Mesothelial cell of epicardium (in vitro differentiated cells): ENCODE data around the gene MTHFD2L. TPM values are rescaled to one million over a fixed set of nuclear protein-coding genes. Genes with fewer than 3 reads are reported as not detected.

Experiments used
- DNase-seq, 2 experiments: peaks; one replicate each; pipeline ENCODE4 v3.0.0; 2021; ENCODE audit warnings: low spot score in 2 of 2; ENCODE audit not compliant: unreplicated experiment in 2 of 2
- H3K27ac Mint-ChIP-seq: 2 replicates; pipeline ENCODE4 v1.8.0; 2021; ENCODE audit warnings: mixed read lengths
- H3K27me3 Mint-ChIP-seq: 2 replicates; pipeline ENCODE4 v1.8.0; 2021; ENCODE audit warnings: low read depth, mixed read lengths
- H3K36me3 Mint-ChIP-seq: 2 replicates; pipeline ENCODE4 v1.8.0; 2021; ENCODE audit warnings: mixed read lengths
- H3K4me1 Mint-ChIP-seq: 2 replicates; pipeline ENCODE4 v1.8.0; 2021; ENCODE audit warnings: mixed read lengths
- H3K4me3 Mint-ChIP-seq: 2 replicates; pipeline ENCODE4 v1.8.0; 2021; ENCODE audit warnings: mild to moderate bottlenecking, moderate library complexity, mixed read lengths
- H3K9me3 Mint-ChIP-seq: 2 replicates; pipeline ENCODE4 v1.8.0; 2021; ENCODE audit warnings: mixed read lengths
- CTCF ChIP-seq: fragments of 200-600 bp; sonication (generic); IDR thresholded peaks from one replicate; pipeline ENCODE4 v1.5.0; 2021; ENCODE audit warnings: antibody characterized with exemption; ENCODE audit not compliant: unreplicated experiment
- total RNA-seq: library from RNA; stranded (reverse); gene quantifications from 3 replicates; pipeline ENCODE4 v1.2.1, GENCODE V29; 2021

The MTHFD2L gene
- total RNA-seq, 1 donor from 2014 or later = 19.2 TPM

- no peak overlapping the region for H3K4me3 Mint-ChIP-seq
- no peaks in the 10 kb centered on the region for H3K9me3 Mint-ChIP-seq
- no peak overlapping the region for H3K27ac Mint-ChIP-seq
- H3K4me1 Mint-ChIP-seq = peaks cover 23% of the 10 kb centered on the region
- H3K36me3 Mint-ChIP-seq = no peaks in the 10 kb centered on the region
- DNase-seq = no peak
- TF ChIP-seq CTCF = peak; percentile 34
- H3K27me3 Mint-ChIP-seq = peaks cover 2% of the 10 kb centered on the region
These were observed 153.9 kb downstream of the MTHFD2L start for GRCh38 chr4:74311696-74312313.

GRCh38 chr4:74314329-74314728 is 156.4 kb downstream of the MTHFD2L start:
- H3K27ac Mint-ChIP-seq = no peak overlapping the region
- peaks cover 2% of the 10 kb centered on the region for H3K27me3 Mint-ChIP-seq
- no peak overlapping the region for H3K4me3 Mint-ChIP-seq
- no peaks in the 10 kb centered on the region for H3K9me3 Mint-ChIP-seq
- H3K36me3 Mint-ChIP-seq = no peaks in the 10 kb centered on the region
- no peak for TF ChIP-seq CTCF
- H3K4me1 Mint-ChIP-seq = peaks cover 9% of the 10 kb centered on the region
- DNase-seq = no peak

- DNase-seq = no peak
- Mint-ChIP-seq H3K9me3 (no peaks in the 10 kb centered on the region), H3K36me3 (no peaks in the 10 kb centered on the region), H3K27me3 (peaks cover 2% of the 10 kb centered on the region), H3K27ac (no peak overlapping the region), H3K4me1 (peaks cover 5% of the 10 kb centered on the region), H3K4me3 (no peak overlapping the region)
- TF ChIP-seq CTCF = no peak
These were observed 157.0 kb downstream of the MTHFD2L start for GRCh38 chr4:74314944-74315343.

- Mint-ChIP-seq H3K9me3 (no peaks in the 10 kb centered on the region), H3K4me1 (peaks cover 6% of the 10 kb centered on the region), H3K27me3 (peaks cover 2% of the 10 kb centered on the region), H3K27ac (no peak overlapping the region), H3K36me3 (no peaks in the 10 kb centered on the region), H3K4me3 (no peak overlapping the region)
- no peak for TF ChIP-seq CTCF
- DNase-seq = no peak
These were observed 157.5 kb downstream of the MTHFD2L start for GRCh38 chr4:74315376-74315775.

GRCh38 chr4:74316397-74316796 is 158.5 kb downstream of the MTHFD2L start:
- H3K4me3 Mint-ChIP-seq = no peak overlapping the region
- H3K27ac Mint-ChIP-seq = no peak overlapping the region
- no peaks in the 10 kb centered on the region for H3K36me3 Mint-ChIP-seq
- H3K27me3 Mint-ChIP-seq = peaks cover 2% of the 10 kb centered on the region
- no peak for DNase-seq
- TF ChIP-seq CTCF = no peak
- H3K4me1 Mint-ChIP-seq = peaks cover 15% of the 10 kb centered on the region
- H3K9me3 Mint-ChIP-seq = no peaks in the 10 kb centered on the region
